GM21515 (cell line): ENCODE measurements around the gene DGKD.
A peak's percentile ranks its signal among the peaks of the same experiment; 100 is the strongest.
"Not testable (repeated sequence)": the region's sequence is repeated elsewhere in the genome, so short reads cannot be mapped to it uniquely, and the experiment has no call there.

Experiments used
- ATAC-seq: cut with Tn5 transposase; IDR thresholded peaks from one replicate; pipeline ENCODE4 v1.9.1; 2021; ENCODE audit not compliant: unreplicated experiment

Gene DGKD

DNA sequence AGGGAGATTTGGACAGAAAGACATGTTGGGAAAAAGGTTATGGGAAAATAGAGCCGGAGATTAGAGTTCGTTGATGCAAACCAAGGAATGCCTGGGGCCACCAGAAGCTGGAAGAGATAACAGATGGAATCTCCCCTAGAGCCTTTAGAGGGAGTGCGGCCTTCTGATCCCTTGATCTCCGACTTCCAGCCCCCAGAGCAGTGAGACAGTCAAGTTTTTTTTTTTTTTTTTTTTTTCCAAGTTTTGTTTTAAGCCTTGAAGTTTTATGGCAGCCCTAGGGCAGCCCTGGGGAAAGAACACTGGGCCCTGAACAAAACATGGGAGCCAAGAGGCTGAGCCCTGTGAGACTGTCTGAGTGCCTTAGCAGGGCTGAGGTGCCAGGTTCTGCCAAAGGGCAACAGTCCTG, 6.5 kb downstream of the DGKD start:
- ATAC-seq, result no peak

DNA sequence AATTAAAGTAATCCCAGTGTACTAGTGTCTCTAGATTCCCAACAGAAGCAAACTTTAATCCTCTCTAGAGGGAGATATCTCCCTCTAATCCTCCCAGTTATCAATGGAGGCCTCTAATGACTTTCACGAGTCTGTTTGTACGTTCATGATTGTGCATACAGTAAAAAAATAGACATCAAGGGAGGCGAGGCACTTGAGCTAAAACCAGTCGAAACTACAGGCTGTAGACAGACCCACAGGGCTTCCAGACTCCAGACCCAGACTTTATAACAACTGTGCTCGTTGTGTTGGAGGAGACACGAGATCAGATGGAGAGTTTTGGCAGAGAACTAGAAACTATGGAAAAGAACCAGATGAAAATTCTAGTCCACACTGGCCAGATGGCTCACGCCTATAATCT, 7.0 kb downstream of the DGKD start:
- ATAC-seq, result no peak

DNA sequence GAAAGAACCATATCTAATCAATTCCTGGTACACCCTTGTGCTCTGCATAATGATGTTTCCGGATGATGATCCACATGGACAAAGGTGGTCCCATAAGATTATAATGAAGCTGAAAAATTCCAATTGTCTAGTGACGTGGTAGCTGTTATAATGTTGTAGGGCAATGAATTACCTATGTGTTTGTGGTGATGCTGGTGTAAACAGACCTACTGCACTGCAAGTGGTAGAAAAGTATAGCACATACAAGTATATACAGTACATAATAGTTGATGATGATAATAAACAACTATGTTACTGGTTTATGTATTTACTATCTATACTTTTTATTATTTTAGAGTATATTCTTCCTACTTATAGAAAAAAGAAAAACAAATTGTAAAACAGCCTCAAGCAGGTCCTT, 8.4 kb downstream of the DGKD start:
- no peak for ATAC-seq

DNA sequence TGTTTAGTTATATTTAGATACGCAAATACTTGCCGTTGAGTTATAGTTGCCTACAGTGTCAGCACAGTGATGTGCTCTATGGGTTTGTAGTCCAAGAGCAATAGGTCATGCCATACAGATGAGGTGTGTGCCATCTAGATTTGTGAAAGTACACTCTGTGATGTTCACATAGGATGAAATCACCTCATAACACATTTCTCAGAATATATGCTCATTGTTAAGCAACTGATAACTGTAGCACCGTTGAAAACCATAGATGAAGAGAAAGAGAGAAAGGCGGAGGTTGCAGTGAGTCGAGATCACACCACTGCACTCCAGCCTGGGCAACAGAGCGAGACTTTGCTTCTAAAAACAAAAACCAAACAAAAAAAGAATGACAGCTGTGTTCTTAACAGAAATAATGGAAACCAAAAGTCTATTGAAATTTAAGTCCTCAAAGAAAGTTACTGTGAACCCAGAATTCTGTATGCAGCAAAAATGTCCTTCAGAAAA, 9.5 kb downstream of the DGKD start:
- ATAC-seq, result peak; percentile 52

DNA sequence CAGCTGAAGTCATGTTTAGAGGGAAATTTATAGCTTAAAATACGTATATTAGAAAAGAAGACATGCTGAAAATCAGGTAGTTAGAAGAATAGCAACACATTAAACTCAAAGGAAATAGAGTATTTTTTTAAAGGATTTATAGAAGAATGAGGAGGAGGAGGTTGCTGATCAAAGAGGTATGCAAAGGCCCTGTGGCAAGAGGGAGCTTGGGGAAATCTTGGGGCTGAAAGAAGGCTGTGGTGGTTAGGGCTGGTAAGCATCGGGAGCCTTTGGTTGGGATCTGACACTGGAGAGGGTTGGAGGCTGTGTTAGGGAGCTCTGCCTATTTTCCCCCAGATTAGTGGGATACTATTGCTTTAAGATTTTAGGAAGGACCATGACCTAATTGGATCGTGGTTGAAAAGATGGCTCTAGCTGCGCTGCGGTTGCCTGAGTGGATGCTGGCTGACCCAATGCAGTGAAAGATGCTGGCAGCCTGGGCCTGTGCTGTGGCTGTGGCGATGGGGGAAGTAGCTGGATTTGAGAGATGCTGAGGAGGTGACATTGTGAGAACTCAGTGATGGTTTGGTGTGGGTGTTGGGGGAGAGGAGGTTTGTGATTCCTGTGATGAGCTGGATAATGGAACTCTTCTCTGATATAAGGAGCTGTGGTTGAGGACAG, 11.7 kb downstream of the DGKD start:
- no peak for ATAC-seq

DNA sequence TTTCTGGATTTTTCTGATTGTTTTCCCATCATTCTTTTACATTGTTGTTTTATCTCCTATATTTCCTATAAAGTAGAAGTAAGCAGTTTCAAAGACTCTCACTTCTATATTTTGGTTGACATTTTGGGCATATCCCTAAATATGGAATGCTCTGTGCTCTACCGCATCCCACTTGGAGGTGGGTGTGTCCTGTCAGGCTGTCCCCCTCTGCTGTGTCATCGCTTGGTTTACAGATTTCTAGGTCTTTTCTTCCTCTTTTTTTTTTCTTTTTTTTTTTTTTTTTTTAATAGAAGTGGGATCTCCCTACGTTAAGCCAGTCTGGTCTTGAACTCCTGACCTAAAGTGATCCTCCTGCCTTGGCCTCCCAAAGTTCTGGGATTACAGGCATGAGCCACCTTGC, 13.3 kb downstream of the DGKD start:
- ATAC-seq, result no peak

DNA sequence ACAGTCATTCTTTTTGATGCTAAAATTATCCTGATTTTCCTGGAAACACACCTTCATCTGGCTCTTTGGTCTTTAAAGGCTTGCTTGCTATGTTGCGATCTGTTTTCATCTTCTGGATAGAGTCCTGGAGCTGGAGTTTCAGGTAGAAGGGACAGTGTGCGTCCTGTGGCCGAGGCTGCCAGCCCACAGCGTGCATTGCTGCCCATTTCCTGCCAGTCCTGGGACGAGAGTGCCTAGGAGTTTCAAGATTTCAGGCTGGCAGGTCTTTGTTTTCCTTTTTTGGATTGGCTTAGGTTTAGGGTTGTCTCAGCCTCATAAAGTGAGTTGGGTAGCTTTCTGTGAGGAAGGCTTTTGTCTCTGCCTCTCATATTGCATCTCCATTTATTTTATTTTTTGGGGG, 14.5 kb downstream of the DGKD start:
- ATAC-seq, result no peak

DNA sequence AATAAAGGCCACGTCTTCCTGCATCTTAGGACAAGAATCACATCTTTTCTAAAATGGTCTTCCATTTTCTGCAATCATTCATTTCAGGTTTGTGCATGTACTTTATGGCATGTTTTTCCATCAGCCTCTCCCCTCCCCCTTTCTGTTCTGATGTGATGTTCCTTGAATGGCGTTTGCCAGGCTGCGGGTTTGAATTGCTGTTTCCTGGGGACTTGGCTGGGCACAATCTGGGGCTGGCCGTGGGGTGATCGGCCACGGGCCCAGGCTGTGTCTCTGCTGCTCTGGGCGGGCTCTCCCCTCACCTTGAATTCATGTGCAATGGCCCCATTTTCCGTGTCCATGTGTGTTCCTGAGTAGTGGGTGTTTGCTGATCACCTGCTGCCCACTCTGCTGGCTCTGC, 15.2 kb downstream of the DGKD start:
- ATAC-seq, result no peak

DNA sequence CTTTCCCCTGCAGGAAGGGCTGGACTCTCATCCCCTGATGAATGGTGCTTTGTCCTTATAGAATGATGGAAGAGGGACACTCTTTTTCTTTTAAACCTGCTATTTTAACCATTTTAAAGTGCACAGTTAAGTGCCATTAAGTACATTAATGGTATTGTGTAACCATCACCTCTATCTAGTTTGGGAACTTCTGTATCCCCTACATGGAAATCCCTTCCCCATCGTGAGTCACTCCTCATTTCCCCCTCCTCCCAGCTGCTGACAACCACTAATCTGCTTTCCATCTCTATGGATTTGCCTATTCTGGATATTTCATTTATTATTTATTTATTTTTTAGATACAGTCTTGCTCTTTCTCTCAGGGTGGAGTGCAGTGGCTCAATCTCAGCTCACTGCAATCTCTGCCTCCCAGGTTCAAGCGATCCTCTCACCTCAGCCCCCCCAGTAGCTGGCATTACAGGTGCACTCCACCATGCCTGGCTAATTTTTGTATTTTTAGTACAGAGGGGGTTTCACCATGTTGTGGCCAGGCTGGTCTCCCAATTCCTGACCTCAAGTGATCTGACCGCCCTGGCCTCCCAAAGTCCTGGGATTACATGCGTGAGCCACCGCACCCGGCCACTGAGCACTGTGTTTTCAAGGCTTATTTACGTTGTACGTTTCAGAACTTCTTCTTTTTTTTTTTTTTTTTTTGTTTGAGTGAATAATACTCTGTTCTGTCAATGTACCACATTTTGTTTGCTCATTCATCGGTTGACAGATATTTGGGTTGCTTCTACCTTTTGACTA, 15.8 kb downstream of the DGKD start:
- ATAC-seq, result no peak

DNA sequence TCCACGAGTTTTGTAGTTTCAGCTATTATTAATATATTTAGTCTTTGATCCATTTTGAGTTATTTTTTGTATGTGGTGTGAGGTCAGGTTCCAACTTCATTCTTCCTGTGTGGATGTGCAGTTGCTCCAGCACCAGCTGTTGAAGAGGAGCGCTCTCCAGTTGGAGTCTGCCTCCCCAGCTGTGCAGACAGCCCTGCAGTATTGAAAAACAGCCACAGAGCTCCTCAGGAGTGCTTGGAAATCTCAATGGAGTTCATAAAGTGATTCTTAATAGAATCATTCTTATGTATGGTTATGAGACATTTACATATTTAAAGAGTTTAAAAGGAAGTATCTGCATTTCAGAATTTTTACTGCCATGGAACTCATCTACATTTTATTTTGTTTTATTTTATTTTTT, 17.3 kb downstream of the DGKD start:
- ATAC-seq, result no peak

DNA sequence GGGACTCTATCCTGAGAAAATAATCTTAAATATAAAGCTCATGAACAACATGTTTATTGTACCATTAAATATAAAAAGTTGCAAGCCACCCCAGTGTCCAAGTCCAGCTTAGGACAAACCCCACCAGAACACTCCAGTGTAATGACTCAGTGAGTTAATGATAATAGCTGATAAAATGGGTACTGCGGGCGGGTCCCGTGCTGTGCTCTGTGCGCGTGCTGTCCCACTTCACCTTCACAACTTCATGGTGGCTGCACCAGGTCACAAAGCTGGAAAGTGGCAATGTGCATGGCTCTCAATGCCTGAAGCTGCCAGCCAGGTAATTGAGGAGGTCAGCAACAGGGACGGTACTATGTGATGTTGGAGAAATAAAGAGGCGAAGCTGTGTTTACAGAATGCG, 18.6 kb downstream of the DGKD start:
- no peak for ATAC-seq

DNA sequence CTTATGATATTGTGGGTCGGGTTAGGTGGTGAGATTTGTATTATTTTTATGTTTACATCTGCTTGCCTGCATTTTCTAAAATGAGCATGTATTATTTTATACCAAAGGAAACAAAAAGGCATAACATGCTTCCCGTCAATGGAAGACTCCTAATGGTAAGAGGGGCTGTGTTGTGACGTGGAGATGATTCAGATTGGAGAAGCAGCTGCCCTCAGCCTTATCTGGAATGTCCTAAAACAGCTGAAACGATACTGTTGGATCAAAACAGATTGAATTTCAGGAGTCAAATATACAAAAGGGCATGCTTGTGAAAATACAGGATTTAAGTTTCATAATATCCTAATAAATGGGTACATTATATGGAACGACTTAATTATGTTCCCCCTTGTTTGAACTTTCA, 19.0 kb downstream of the DGKD start:
- ATAC-seq, result no peak

DNA sequence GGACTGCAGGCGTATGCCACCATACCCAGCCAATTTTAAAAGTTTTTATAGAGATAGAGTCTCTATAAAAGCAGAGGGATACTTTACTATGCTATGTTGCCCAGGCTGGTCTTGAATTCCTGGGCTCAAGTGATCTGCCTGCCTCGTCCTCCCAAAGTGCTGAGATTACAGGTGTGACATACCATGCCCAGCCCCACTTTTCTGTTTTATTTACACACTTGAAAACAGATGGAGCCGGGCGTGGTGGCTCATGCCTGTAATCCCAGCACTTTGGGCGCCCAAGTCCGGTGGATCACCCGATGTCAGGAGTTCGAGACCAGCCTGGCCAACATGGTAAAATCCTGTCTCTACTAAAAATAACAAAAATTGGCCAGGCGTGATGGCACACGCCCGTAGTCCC, 20.5 kb downstream of the DGKD start:
- not testable (repeated sequence) for ATAC-seq

DNA sequence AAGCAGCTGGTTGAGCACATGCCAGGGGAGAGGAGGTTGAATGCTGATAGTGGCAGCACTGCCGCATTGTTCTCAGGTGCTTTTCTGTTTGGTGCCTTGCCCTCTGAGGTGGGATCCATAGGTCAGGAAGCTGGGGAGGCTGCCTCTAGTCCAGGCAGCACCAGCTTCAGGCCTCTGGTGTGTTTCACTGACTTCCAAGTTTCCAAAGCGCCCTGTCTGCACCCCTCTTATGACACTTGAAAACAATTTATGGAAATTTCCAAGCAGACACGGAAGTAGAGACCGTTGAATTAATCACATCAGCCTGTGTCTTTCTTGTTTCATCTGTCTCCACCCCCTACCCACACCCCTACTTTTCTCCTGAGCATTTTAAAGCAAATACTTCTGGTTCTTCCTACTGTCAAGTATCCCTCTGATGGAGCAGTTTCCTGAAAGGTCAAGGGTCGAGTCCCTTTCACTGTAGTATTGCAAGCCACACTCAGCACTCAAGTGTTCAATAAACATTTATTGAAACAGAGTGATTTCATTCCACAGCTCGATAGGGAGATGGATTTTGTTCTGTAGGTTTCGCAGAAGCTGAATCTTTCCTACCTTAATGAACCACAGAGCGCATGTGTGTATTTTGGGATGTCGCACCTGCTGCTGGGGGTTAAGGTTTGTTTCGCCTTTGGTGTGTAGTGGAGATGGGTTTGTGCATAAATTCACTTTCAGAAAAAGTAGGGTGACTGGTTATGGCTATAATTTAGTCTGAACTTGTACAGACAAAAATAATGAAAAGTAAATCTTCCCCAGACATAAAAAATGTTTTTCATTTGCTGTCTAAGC, 21.4 kb downstream of the DGKD start:
- no peak for ATAC-seq

DNA sequence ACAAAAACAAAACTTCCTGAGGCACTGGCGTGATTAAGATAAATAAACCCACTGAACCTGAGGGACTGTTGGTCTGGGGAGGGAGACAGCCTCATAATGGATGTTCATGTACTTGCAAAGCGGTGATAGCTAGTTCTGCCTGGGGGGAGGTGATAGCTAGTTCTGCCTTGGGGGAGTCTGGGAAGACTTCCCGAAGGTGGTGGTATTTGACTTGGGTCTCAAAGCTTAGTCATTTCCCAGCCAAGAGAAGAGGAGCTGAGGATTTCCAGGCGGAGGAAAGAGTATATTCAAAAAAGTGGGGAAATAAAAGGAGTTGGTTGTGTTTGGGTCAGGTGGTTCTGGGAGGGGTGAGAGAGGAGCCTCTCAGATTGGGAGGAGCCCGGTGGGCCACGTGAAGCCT, 24.7 kb downstream of the DGKD start:
- ATAC-seq, result no peak

DNA sequence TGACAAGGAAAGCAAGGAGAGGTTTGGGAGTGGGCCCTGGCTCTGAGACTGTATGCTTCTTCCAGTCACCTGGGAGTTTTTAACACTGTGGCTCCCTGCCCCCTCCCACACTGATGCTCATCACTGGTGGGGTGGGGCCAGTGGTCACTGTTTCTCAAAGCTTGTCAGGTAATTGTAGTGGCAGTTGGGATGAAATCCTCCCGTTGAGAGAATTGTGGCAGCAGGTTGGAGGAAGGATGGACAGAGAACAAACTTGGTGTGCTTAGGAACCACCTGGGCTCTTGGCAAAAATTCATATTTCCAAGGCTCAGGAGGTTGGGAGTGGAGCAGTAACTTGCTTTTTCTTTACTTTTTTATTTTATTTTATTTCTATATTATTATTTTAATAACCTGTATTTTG, 25.1 kb downstream of the DGKD start:
- no peak for ATAC-seq

DNA sequence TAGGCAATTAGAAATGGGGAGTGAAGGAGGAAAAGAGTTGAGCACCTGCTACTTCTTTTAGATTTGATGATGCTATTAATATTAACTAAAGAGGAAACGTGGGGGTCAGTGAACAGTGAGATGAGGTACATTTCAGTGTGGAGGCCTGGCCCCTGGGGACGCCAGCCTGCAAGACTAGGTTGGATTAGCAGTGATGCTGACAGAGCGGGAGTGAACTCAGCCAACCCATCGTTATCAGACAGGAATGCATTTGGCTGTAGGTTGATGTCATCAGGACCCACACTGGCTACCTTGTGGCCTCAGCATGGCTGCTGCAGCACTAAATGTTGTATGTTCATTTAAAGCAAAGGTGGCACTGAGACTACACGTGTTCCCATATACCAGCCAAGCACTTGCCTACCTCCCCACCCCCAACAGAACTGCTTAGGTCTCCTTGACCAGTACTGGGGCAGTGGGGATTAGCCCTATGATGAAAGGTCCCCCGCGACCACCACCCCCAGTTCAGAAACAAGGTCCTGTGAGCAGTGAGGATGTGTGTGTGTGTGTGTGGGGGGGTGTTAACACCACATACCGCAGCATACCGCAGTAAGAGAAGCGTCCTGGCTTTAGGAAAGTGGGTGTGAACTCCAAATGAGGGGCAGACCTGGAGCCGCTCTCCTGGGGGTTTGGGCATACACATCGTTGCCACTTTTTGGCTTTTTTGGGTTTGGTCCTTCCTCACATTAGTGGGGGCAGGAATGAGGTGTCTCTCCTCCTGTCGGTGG, 26.0 kb downstream of the DGKD start:
- no peak for ATAC-seq

DNA sequence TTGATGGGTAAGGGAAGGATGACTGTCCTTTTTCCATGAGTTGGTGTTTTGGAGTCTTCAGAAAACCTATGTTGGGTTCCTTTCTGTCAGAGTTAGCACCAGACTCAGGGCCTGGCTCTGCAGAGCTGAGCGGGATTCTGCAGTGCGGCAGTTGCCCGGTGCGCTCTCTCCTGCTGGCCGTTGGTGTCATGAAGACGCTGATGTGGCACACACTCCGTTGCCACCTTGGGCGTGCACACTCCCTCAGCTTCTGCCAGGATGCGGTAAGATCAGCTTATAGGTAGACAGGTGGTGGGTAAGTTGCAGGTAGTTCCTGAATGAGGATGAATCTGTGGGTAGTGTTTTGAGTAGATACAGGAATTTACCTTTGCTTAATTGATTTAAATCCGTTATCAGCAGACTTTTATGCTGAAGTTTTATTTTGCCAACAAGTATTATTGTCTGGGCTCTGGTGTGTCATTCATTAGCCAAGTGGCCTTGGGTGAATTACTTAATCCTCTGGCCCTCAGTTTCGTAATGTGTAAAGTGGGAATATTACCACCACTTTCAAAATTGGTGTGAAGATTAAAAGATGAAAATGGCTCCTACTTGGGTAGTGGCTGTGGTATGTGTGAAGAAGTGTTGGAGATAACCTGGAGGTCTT, 26.8 kb downstream of the DGKD start:
- no peak for ATAC-seq

DNA sequence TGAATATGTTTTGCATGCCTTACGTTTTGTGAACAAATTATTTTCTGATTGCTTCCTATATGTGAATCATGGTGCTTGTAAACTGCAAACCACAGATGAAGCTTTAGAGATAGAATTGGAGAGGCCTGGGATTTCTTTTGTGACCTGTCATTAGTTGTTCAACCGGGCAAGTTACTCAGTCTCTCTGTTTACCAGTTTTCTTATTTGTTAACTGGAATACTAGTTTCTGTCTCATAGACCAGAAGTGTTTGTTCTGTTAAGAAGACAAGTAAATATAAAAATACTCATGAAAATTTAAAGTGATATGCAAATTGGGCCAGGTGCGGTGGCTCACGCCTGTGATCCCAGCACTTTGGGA, 27.3 kb downstream of the DGKD start:
- ATAC-seq, result no peak

DNA sequence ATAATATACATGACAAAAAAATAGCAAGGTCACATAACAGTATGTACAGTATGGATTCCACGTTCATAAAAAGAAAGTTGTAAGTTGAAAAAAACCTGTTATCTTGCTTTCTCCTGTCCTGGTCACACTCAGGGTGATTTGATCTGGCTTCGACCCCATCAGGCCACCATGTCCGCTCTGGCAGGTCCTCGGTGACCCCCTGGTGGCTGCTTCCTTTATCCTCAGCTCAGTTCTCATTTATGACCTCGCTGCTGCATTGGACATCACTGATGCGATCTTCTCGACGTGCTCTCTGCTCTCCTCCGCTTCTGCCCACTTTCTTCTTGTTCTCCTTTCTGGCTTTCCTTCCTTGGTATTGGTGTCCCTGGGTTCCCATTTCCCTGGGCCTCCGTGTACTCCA, 29.7 kb downstream of the DGKD start:
- ATAC-seq, result no peak
